HUDEP-2 (cell line): ENCODE measurements around the gene FXYD3.
"Not testable (repeated sequence)": the region's sequence is repeated elsewhere in the genome, so short reads cannot be mapped to it uniquely, and the experiment has no call there.

Experiments
- DNase-seq, 76 experiments: peaks; one replicate each; lab custom pipeline; 2025; ENCODE audit not compliant: unreplicated experiment in 76 of 76; lab: John Stamatoyannopoulos, UW

Gene FXYD3

GRCh38 chr19:35122687-35123551 lies 7.3 kb downstream of the FXYD3 start:
- DNase-seq, result no peak

GRCh38 chr19:35123573-35123972 lies 8.0 kb downstream of the FXYD3 start:
- peak in 37 of 76 experiments; percentile 16 to 66 (median 37) for DNase-seq

GRCh38 chr19:35124098-35125060 lies 8.8 kb downstream of the FXYD3 start:
- peak; percentile 71 to 98 (median 94) for DNase-seq

GRCh38 chr19:35125270-35125717 lies 9.7 kb downstream of the FXYD3 start:
- no peak for DNase-seq

GRCh38 chr19:35125749-35126623 lies 10.4 kb downstream of the FXYD3 start:
- DNase-seq, result no peak

GRCh38 chr19:35126624-35126959 lies 11.0 kb downstream of the FXYD3 start:
- DNase-seq, result no peak

- DNase-seq, result no peak
Observed at GRCh38 chr19:35127871-35128270, 12.2 kb downstream of the FXYD3 start.

- no peak for DNase-seq
Observed at GRCh38 chr19:35128398-35129057, 12.9 kb downstream of the FXYD3 start.

GRCh38 chr19:35129724-35130274 lies 14.2 kb downstream of the FXYD3 start:
- DNase-seq, result not testable (repeated sequence)

GRCh38 chr19:35130761-35131720 lies 15.4 kb downstream of the FXYD3 start:
- no peak for DNase-seq

- DNase-seq, result no peak
Observed at GRCh38 chr19:35132254-35132653, 16.6 kb downstream of the FXYD3 start.

- no peak for DNase-seq
Observed at GRCh38 chr19:35133826-35134225, 18.2 kb downstream of the FXYD3 start.

GRCh38 chr19:35134601-35135242 lies 19.1 kb downstream of the FXYD3 start, which contains the start of gene LGI4:
Gene LGI4, minus strand, starts transcription at chr19:35135059. Its CDS starts 379 bp downstream, at chr19:35134680.
- no peak for DNase-seq

GRCh38 chr19:35135389-35135909 lies 19.8 kb downstream of the FXYD3 start:
- peak in 64 of 76 experiments; percentile 15 to 78 (median 56) for DNase-seq

- DNase-seq, result no peak
Observed at GRCh38 chr19:35136231-35136630, 20.6 kb downstream of the FXYD3 start.

GRCh38 chr19:35136977-35137702 lies 21.5 kb downstream of the FXYD3 start:
- no peak for DNase-seq

GRCh38 chr19:35138305-35138892 lies 22.8 kb downstream of the FXYD3 start, which contains the start of gene FXYD1:
Gene FXYD1, plus strand, starts transcription at chr19:35138824. Its CDS starts 1,256 bp downstream, at chr19:35140080.
- DNase-seq, result no peak
